GM19438 (cell line): ENCODE data around the gene ITGB2.

Source experiments
- ATAC-seq: cut with Tn5 transposase; IDR thresholded peaks from one replicate; pipeline ENCODE4 v1.9.1; 2021; ENCODE audit warnings: low read depth; ENCODE audit not compliant: unreplicated experiment

ITGB2 gene

GRCh38 chr21:44871576-44872269, 49.0 kb downstream of the ITGB2 start:
- no peak for ATAC-seq

GRCh38 chr21:44870748-44871495, 49.8 kb downstream of the ITGB2 start:
- no peak for ATAC-seq

- no peak for ATAC-seq
These were observed 50.6 kb downstream of the ITGB2 start for GRCh38 chr21:44869781-44870747.

GRCh38 chr21:44868707-44869106, 52.0 kb downstream of the ITGB2 start:
- no peak for ATAC-seq

- ATAC-seq = no peak
These were observed 52.5 kb downstream of the ITGB2 start for GRCh38 chr21:44867999-44868700.

- no peak for ATAC-seq
These were observed 53.2 kb downstream of the ITGB2 start for GRCh38 chr21:44867464-44867863.

- no peak for ATAC-seq
These were observed 53.9 kb downstream of the ITGB2 start for GRCh38 chr21:44866780-44867179.

- ATAC-seq = no peak
These were observed 55.0 kb downstream of the ITGB2 start for GRCh38 chr21:44865561-44866280.

- ATAC-seq = no peak
These were observed 57.6 kb downstream of the ITGB2 start for GRCh38 chr21:44862869-44863685.

- no peak for ATAC-seq
These were observed 61.9 kb downstream of the ITGB2 start for GRCh38 chr21:44858791-44859190.

- no peak for ATAC-seq
These were observed 62.4 kb downstream of the ITGB2 start for GRCh38 chr21:44858291-44858690.

GRCh38 chr21:44857127-44857892, 63.4 kb downstream of the ITGB2 start:
- no peak for ATAC-seq

- ATAC-seq = no peak
These were observed 64.6 kb downstream of the ITGB2 start for GRCh38 chr21:44856131-44856530.

GRCh38 chr21:44855572-44855971, 65.1 kb downstream of the ITGB2 start:
- ATAC-seq = no peak

- no peak for ATAC-seq
These were observed 65.8 kb downstream of the ITGB2 start for GRCh38 chr21:44854664-44855446.

GRCh38 chr21:44854391-44854663, 66.4 kb downstream of the ITGB2 start:
- ATAC-seq = no peak

- ATAC-seq = no peak
These were observed 66.9 kb downstream of the ITGB2 start for GRCh38 chr21:44853601-44854390.
